ENCODE results near the gene IRF5. TPM values are rescaled to one million over a fixed set of nuclear protein-coding genes. Genes with fewer than 3 reads are reported as not detected.

IRF5 gene
- total RNA-seq, 1 experiment from 2014 or later, result 0.74 TPM

- Histone ChIP-seq H3K4me2 (ENCODE audit: insufficient read depth, insufficient read length, low read length) (peak within 1 kb of the TSS; percentile 50), H3K79me2 (ENCODE audit: insufficient read depth, low read length) (no peaks in the 10 kb centered on the region), H3K4ac (ENCODE audit: low read depth, low read length) (no peak within 1 kb of the TSS), H3K27me3 (ENCODE audit: insufficient read depth, low read length) (peaks cover 7% of the 10 kb centered on the region; the same call in 1 of the 2 replicates), H2BK20ac (ENCODE audit: low read depth, low read length, poor library complexity, severe bottlenecking) (no peak within 1 kb of the TSS), H3K9ac (ENCODE audit: extremely low read depth, insufficient read length, low read length) (no peak within 1 kb of the TSS), H3K23ac (ENCODE audit: insufficient read length, low read depth, low read length) (no peak within 1 kb of the TSS), H3K27ac (ENCODE audit: insufficient read length, low read depth, low read length) (no peak within 1 kb of the TSS), H2BK15ac (ENCODE audit: low read depth, low read length) (no peak within 1 kb of the TSS), H3K79me1 (ENCODE audit: insufficient read depth, low read depth, low read length, poor library complexity, severe bottlenecking) (no peaks in the 10 kb centered on the region), H4K5ac (ENCODE audit: insufficient read length, low read depth, low read length) (no peak within 1 kb of the TSS), H3K9me3 (ENCODE audit: control insufficient read depth, low read depth, low read length) (no peaks in the 10 kb centered on the region), H4K91ac (ENCODE audit: insufficient read length, low read depth, low read length) (no peak within 1 kb of the TSS), H3K56ac (ENCODE audit: insufficient read length, low read depth, low read length) (no peak within 1 kb of the TSS), H3K23me2 (ENCODE audit: insufficient read length, low read depth, low read length, poor library complexity, severe bottlenecking) (peaks cover 16% of the 10 kb centered on the region), H4K8ac (replicated peaks; ENCODE audit: insufficient read length, low read depth, low read length) (no peak within 1 kb of the TSS), H2BK12ac (ENCODE audit: insufficient read length, low read depth, low read length) (no peak within 1 kb of the TSS), H2BK120ac (ENCODE audit: low read depth, low read length, poor library complexity, severe bottlenecking) (no peak within 1 kb of the TSS), H3K4me1 (ENCODE audit: insufficient read depth, low read length) (peaks cover 7% of the 10 kb centered on the region; the same call in 1 of the 2 replicates), H3K18ac (ENCODE audit: insufficient read length, low read depth, low read length) (peak within 1 kb of the TSS; percentile 19), H3T11ph (ENCODE audit: low read length) (no peak within 1 kb of the TSS), H4K20me1 (ENCODE audit: control insufficient read depth, insufficient read depth, insufficient read length) (no peaks in the 10 kb centered on the region), H2AK5ac (ENCODE audit: insufficient read length, low read length) (no peak within 1 kb of the TSS), H2AFZ (ENCODE audit: low read length) (no peak within 1 kb of the TSS), H3K14ac (ENCODE audit: insufficient read depth, low read length) (peak within 1 kb of the TSS; percentile 73), H2BK5ac (ENCODE audit: insufficient read length, low read length) (no peak within 1 kb of the TSS)
- H3K36me3 Mint-ChIP-seq (ENCODE audit: insufficient read depth in 1 of 3, low read depth in 3 of 3), result peaks cover 0 to 7% (median 5%) of the 10 kb centered on the region in 3 experiments; a peak in 4 of 7 replicates
- H3K9me3 Mint-ChIP-seq, result peaks cover 0 to 2% of the 10 kb centered on the region in 2 experiments; a peak in 1 of 5 replicates
- TF ChIP-seq, protein P1, sequence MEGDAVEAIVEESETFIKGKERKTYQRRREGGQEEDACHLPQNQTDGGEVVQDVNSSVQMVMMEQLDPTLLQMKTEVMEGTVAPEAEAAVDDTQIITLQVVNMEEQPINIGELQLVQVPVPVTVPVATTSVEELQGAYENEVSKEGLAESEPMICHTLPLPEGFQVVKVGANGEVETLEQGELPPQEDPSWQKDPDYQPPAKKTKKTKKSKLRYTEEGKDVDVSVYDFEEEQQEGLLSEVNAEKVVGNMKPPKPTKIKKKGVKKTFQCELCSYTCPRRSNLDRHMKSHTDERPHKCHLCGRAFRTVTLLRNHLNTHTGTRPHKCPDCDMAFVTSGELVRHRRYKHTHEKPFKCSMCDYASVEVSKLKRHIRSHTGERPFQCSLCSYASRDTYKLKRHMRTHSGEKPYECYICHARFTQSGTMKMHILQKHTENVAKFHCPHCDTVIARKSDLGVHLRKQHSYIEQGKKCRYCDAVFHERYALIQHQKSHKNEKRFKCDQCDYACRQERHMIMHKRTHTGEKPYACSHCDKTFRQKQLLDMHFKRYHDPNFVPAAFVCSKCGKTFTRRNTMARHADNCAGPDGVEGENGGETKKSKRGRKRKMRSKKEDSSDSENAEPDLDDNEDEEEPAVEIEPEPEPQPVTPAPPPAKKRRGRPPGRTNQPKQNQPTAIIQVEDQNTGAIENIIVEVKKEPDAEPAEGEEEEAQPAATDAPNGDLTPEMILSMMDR (conservative IDR thresholded peaks at IDR 0.05), result no peak
- H3K4me1 Mint-ChIP-seq, result peaks cover 25 to 37% of the 10 kb centered on the region in 2 experiments
- peaks cover 29% of the 10 kb centered on the region for H3K27me3 Mint-ChIP-seq (ENCODE audit: low read depth)
- peak within 1 kb of the TSS; percentile 28 to 90 (median 77); a peak in 3 of 7 replicates for H3K27ac Mint-ChIP-seq
- WGBS (ENCODE audit: extremely low coverage, insufficient read length, low lambda C conversion rate), result no CpG with 5 or more reads among the region's 34 CpGs
- peak within 1 kb of the TSS; percentile 76 to 87 for H3K4me3 Mint-ChIP-seq
- DNase-seq, result peak; percentile 54
Measured at GRCh38 chr7:128910569-128910945, 27.2 kb upstream of the IRF5 start, which contains the start of gene KCP. Gene KCP (minus strand): TSS chr7:128910709. CDS start chr7:128910676, 33 bp downstream.

Data from H9 (cell line).